GM21576 (cell line): Measurements from ENCODE around the gene ZNF462.
"Not testable (repeated sequence)": the region's sequence is repeated elsewhere in the genome, so short reads cannot be mapped to it uniquely, and the experiment has no call there.

ENCODE experiments used
- ATAC-seq: cut with Tn5 transposase; IDR thresholded peaks from one replicate; pipeline ENCODE4 v1.9.1; 2021; ENCODE audit warnings: mild to moderate bottlenecking, moderate library complexity; ENCODE audit not compliant: unreplicated experiment

Gene ZNF462

GRCh38 chr9:106887066-106887465 lies 24.1 kb downstream of the ZNF462 start:
- no peak for ATAC-seq

- no peak for ATAC-seq
Observed at GRCh38 chr9:106889061-106889590, 26.2 kb downstream of the ZNF462 start.

GRCh38 chr9:106890608-106891007 lies 27.6 kb downstream of the ZNF462 start:
- no peak for ATAC-seq

DNA sequence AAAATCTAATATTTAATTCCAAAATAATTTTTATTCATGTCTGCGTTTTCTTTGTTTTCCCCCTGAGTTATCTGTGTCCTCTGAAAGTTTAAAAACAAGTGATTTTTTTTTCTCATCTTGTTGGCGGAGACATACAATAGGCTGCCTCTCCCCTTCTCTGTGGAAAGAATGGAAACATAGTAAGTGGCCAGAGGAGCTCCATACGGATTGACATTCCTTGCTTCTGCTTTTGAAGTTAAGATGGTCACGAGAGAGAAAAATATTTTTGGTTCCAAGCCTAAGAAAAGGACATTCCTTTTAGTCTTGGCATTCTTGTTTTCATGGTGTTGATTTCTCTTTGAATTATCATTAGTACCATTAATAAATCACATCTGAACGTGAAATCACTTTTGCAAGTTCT lies 28.3 kb downstream of the ZNF462 start:
- no peak for ATAC-seq

- ATAC-seq, result no peak
Observed at GRCh38 chr9:106892632-106893031, 29.7 kb downstream of the ZNF462 start.

- ATAC-seq, result no peak
Observed at GRCh38 chr9:106893088-106893487, 30.1 kb downstream of the ZNF462 start.

DNA sequence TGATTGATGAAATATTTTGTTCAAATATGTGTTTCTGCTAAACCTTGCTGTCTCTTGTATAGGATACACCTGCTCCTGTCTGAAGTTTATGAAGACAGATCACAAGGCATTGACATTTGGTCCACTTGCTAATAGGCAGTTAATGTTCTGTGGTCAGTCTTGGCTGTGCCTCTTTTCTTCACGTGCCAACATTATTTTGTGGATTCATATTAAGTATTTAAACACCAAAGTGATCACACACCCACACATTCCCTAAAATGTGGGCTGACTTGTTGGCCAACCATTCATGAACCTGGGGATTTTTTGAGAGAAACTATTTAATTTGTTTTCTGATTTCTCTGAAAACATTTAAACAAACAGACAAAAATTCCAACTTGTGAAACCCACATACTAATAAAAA lies 33.7 kb downstream of the ZNF462 start:
- ATAC-seq, result no peak

DNA sequence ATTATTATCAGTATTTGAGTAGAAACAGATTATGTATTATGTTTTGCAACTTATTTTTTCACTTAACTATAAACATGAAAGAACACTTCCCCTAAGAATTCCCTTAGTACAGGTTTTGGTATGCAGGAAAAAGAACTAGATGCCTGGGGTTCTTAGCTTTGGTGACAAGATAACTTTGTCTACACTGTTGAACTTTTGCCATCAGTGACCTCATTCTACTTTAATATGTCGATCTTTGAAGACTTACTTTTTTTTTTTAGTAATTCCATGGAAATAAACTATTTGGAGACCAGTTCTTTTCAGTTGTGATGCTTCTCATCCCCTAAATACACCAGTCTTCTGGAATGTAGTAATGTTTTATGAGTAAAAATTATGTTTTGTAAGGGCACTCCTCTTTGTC lies 34.3 kb downstream of the ZNF462 start:
- ATAC-seq, result no peak

DNA sequence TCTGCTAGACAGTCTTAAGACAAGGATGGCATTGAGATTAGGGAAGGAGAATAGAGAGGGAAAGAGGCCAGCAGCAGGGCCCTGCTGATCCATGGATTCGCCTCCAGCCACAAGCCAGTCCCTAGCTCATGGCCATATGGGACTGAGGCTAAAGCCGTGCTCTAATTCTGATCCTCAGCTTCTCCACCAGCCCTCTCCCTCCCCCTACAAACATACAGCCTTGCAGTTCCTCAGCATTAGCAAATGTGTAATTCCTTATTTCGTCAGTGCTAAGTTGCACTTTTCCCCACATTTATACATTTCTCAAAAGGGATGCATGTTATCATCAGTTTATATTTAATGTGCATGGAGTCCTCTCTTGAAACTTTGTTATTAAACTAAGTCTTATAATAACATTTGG lies 34.8 kb downstream of the ZNF462 start:
- no peak for ATAC-seq

- not testable (repeated sequence) for ATAC-seq
Observed at GRCh38 chr9:106900523-106900922, 37.6 kb downstream of the ZNF462 start.

- ATAC-seq, result no peak
Observed at GRCh38 chr9:106906129-106906528, 43.2 kb downstream of the ZNF462 start.

DNA sequence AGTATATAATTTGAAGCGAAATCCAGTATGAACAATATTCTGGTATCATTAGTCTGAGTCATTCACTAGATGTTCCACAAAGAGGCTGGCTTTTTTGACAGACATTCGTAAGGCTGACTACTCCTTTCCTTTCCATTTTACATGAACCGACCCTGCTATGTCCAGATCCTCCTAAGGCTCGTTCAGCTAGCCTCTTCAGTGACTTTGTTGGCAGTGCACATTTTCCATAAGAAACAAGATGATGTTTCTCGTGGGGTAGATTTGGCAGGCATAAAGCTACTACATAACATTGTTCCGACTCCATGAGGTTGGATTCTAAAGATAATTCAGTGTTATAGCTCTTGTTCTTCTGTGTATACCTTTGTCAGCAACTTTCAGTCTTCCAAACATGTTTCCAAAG lies 49.0 kb downstream of the ZNF462 start:
- no peak for ATAC-seq

- no peak for ATAC-seq
Observed at GRCh38 chr9:106913276-106913675, 50.3 kb downstream of the ZNF462 start.

DNA sequence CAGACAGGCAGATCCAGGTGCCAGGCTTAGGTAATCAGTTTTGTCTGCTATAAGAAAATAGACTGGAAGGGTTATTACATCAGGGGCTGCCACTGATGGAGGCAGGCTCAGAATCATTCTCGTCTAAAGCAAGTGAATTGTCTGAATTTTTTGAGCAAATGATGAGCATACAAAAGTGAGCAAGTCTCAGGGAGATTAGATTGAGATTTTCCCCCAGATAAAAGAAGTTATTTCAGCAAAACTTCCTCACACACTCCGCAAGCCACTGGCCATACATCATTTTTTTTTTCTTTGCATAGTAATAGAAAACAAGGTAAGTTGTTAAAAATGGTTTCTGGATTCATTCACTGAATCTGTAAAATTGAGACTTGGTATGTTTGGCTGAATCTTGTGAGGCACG lies 52.9 kb downstream of the ZNF462 start:
- no peak for ATAC-seq

GRCh38 chr9:106916466-106917235 lies 53.7 kb downstream of the ZNF462 start:
- ATAC-seq, result no peak

GRCh38 chr9:106918825-106919509 lies 56.0 kb downstream of the ZNF462 start:
- no peak for ATAC-seq

- ATAC-seq, result no peak
Observed at GRCh38 chr9:106920091-106920490, 57.1 kb downstream of the ZNF462 start.

- ATAC-seq, result no peak
Observed at GRCh38 chr9:106920701-106921283, 57.8 kb downstream of the ZNF462 start.

DNA sequence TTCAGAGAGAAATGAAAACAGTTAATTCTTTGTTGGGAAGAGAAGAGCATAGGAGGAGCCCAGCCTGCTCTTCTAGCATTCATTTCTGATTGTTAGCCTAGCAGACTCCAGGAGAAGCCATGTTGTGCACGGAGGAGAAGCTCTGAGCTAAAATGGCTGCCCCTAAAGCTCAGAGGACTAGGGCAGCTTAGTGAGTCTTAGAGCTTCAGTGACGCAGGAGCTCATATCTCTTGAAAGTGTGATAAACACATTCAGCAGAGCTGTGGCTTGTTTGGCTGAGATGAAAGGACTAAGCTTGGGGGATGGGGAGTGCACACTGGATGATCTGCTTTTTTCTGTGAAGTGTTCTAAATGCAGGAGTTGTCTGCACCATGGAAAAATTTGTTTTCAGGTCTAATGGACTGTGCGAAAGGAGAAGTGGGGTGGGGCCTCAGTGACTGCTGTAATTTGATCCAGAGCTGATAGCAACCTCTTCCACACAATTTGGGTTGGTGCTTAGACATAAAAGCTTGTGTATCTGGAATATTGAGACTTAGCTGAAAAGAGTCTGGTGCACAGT lies 58.5 kb downstream of the ZNF462 start:
- ATAC-seq, result no peak

- no peak for ATAC-seq
Observed at GRCh38 chr9:106922026-106922425, 59.1 kb downstream of the ZNF462 start.

- no peak for ATAC-seq
Observed at GRCh38 chr9:106925392-106925791, 62.4 kb downstream of the ZNF462 start.

GRCh38 chr9:106927916-106928315 lies 65.0 kb downstream of the ZNF462 start:
- no peak for ATAC-seq
